Retinal pigment epithelial cell (primary cell): ENCODE results near the gene KIAA1671.
"Not testable (repeated sequence)": the region's sequence is repeated elsewhere in the genome, so short reads cannot be mapped to it uniquely, and the experiment has no call there.

Source experiments
- DNase-seq: peaks from one replicate; pipeline ENCODE4 v3.0.0-alpha.2; 2010; ENCODE audit warnings: low read depth
- H3K4me3 ChIP-seq: 2 replicates; pipeline ENCODE4 v1.5.1; 2011; ENCODE audit warnings: mild to moderate bottlenecking, low read length, control low read depth, moderate library complexity
- CTCF ChIP-seq: conservative IDR thresholded peaks from 2 replicates; pipeline ENCODE4 v1.5.1; 2011; ENCODE audit warnings: low read depth, low read length, control low read depth, inconsistent platforms

Gene KIAA1671

GRCh38 chr22:25213221-25213620 lies 260.7 kb downstream of the KIAA1671 start:
- H3K4me3 ChIP-seq: no peak overlapping the region
- no peak for DNase-seq
- TF ChIP-seq CTCF: no peak

- no peak for DNase-seq
- no peak for TF ChIP-seq CTCF
- H3K4me3 ChIP-seq: no peak overlapping the region
Observed at GRCh38 chr22:25216230-25216629, 263.7 kb downstream of the KIAA1671 start.

- no peak for DNase-seq
- TF ChIP-seq CTCF: no peak
- no peak within 1 kb of the TSS for H3K4me3 ChIP-seq
Observed at GRCh38 chr22:25219211-25219689, 266.7 kb downstream of the KIAA1671 start, which contains the start of gene CRYBB2. Gene CRYBB2 (plus strand): TSS chr22:25219639. CDS start chr22:25221430, 1,791 bp downstream.

- no peak for TF ChIP-seq CTCF
- no peak overlapping the region for H3K4me3 ChIP-seq
- no peak for DNase-seq
Observed at GRCh38 chr22:25219948-25220442, 267.5 kb downstream of the KIAA1671 start.

- no peak for TF ChIP-seq CTCF
Observed at GRCh38 chr22:25221790-25222189, 269.3 kb downstream of the KIAA1671 start.

GRCh38 chr22:25223269-25223850 lies 270.8 kb downstream of the KIAA1671 start:
- TF ChIP-seq CTCF: no peak
- no peak for DNase-seq
- no peak overlapping the region for H3K4me3 ChIP-seq

More at GRCh38 chr22:25221790-25222189, 269.3 kb downstream of the KIAA1671 start:
- no peak overlapping the region for H3K4me3 ChIP-seq
- no peak for DNase-seq

GRCh38 chr22:25228822-25229221 lies 276.3 kb downstream of the KIAA1671 start:
- no peak for DNase-seq
- no peak for TF ChIP-seq CTCF
- H3K4me3 ChIP-seq: no peak overlapping the region

GRCh38 chr22:25230760-25231159 lies 278.2 kb downstream of the KIAA1671 start:
- H3K4me3 ChIP-seq: not testable (repeated sequence)

More at GRCh38 chr22:25230760-25231159, 278.2 kb downstream of the KIAA1671 start:
- DNase-seq: not testable (repeated sequence)
